CD1c-positive myeloid dendritic cell (primary cell): ENCODE results near the gene ARPC3.
"Not testable (repeated sequence)": the region's sequence is repeated elsewhere in the genome, so short reads cannot be mapped to it uniquely, and the experiment has no call there.

Experiments
- DNase-seq: peaks from one replicate; pipeline ENCODE4 v3.0.0-alpha.2; 2016; ENCODE audit errors: extremely low spot score

The ARPC3 gene

GRCh38 chr12:110449799-110450497, at the start of gene ARPC3:
Gene ARPC3, minus strand, starts transcription at chr12:110450337. Its CDS starts 77 bp downstream, at chr12:110450260.
- DNase-seq = peak; percentile 98

DNA sequence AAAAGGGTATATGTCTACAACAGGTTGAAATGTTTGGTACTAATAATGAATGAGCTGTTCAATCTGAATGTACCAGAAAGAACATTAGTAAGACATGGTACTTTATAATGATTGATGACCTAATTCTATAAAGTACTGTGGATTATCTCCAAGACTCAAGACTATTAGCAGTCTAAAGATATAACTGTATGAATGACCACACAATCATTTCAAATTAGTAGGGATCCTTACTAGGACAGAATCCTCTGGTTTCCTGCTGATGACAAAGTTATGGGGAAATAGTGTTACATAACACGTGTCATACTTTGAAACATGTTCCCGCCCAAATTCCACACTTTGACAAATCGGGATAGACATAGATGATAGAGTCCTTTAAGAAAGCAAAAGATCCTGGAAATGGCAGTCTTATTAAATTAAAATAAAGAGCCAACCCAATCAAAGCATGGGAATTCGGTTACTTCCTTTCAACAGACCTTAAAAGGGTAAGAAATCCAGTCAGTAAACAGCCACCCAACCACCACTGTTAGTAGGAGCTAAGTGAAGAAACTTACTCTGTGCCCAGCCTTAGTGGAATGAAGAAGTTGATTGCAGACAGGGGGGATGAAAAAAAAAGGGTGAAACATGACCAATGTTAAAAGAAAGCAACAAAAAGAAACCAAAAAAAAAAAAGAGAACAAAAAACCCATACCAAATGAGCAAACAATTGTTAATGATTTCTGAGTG, 49.0 kb upstream of the ARPC3 start:
- DNase-seq = peak; percentile 57

DNA sequence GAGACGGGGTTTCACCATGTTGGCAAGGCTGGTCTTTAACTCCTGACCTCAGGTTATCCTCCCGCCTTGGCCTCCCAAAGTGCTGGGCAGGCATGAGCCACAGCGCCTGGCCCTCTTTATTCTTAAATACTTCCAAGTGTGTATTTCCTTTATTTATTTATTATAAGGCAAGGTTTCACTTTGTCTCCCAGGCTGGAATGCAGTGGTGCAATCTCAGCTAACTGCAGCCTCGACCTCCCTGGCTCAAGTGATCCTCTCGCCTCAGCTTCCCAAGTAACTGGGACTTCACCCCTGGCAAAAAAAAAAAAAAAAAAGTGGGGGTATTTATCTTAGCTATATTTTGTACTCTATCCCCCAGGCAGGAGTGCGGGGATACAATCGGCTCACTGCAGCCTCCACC, 25.3 kb upstream of the ARPC3 start:
- DNase-seq = no peak

- DNase-seq = peak; percentile 99
These were observed 18.3 kb upstream of the ARPC3 start, which contains the start of the genes FAM216A and GPN3 for GRCh38 chr12:110468214-110469048. Gene FAM216A, plus strand, starts transcription at chr12:110468845. Its CDS starts 31 bp downstream, at chr12:110468876. Gene GPN3, minus strand, starts transcription at chr12:110468257. Its CDS starts 54 bp downstream, at chr12:110468203.

GRCh38 chr12:110467847-110468213, 17.7 kb upstream of the ARPC3 start:
- no peak for DNase-seq

- no peak for DNase-seq
These were observed 16.7 kb upstream of the ARPC3 start for GRCh38 chr12:110466791-110467190.

DNA sequence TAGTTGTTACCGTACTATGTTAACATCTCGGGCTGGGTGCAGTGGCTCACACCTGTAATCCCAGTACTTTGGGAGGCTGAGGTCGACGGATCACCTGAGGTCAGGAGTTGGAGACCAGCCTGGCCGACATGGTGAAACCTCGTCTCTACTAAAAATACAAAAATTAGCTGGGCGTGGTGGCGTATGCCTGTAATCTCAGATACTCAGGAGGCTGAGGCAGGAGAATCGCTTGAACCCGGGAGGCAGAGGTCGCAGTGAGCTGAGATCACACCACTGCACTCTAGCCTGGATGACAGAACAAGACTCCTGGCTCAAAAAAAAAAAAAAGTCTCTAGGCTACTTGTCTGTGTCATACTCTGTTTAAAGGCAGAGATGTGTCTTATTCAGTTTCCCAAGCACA, 15.6 kb upstream of the ARPC3 start:
- DNase-seq = not testable (repeated sequence)

- DNase-seq = no peak
These were observed 14.9 kb upstream of the ARPC3 start for GRCh38 chr12:110465024-110465423.

GRCh38 chr12:110461189-110461588, 11.1 kb upstream of the ARPC3 start:
- not testable (repeated sequence) for DNase-seq

DNA sequence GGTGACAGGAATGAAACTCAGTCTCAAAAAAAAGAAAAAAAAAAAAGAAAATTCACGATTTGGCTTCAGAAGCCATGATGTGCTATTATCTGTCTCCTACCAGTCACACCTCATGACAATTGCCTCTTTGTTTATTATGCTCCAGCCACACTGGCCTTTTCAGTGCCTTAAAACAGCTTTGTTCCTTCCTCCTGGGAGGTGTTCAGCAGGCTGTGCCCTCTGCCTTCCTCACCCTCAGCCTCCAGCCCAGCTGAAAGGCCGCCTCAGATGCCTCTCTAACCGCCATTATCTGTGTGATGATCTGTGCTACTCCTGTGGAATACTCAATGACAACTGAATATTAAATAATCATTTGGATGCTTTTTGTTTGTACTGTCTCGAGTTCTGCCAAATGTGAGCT, 8.6 kb upstream of the ARPC3 start:
- DNase-seq = no peak

DNA sequence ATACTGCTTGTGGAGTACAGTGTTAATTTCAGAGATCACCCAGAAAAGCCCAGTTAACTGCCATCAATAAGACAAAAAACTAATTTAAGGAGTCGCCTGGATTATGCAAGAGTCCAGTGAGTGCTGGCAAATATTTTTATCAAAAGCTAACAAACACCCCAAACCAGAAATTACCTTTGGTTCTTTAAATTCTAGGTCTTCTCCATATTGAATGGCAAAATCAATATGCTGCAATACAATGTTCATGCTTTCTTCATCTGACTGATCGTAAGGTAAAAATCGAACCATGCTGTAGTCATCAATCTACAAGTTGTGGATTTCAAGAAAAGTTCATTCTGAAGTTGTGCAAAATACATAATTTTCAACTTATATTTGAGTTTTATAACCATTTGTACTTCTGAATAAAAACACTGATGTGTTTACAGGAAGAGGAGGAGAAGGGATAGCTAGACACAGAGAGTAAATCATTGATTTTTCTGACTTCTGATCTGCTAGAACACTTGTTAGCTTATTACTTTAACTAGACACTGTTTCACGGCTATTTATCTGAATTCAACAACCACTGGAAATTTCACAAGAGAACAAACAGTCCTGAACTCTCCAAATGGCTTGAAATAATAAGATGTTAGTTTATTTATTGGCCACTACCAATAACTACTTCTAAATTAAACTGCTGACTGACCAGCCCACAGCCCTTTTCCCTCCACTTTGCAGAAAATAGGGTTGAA, 3.6 kb upstream of the ARPC3 start:
- DNase-seq = no peak

DNA sequence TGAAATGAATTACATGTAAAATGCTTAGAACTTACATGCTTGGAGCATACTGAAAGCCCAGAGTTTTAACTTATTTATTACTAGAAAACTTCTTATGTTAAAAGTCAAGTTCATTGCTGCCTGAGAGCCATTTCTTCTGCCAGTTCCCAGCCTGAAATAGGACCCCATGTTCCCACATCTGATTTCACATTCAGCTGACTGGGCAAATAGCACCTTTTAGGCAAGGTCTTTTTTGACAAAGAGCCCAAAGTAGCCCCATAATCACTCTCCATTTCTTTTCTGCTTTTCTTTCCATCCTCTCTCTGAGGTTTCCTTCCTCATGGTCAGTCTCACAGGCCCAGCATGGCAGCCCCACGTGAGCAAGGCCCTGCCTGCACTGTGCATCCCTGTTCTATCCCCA, 1.1 kb upstream of the ARPC3 start:
- no peak for DNase-seq

GRCh38 chr12:110444455-110444854, 5.7 kb downstream of the ARPC3 start:
- peak; percentile 5 for DNase-seq

GRCh38 chr12:110436231-110436630, 13.9 kb downstream of the ARPC3 start:
- no peak for DNase-seq

GRCh38 chr12:110431957-110432587, 18.1 kb downstream of the ARPC3 start:
- no peak for DNase-seq

- not testable (repeated sequence) for DNase-seq
These were observed 20.5 kb downstream of the ARPC3 start for GRCh38 chr12:110429676-110430075.

- no peak for DNase-seq
These were observed 23.7 kb downstream of the ARPC3 start for GRCh38 chr12:110426406-110426805.

DNA sequence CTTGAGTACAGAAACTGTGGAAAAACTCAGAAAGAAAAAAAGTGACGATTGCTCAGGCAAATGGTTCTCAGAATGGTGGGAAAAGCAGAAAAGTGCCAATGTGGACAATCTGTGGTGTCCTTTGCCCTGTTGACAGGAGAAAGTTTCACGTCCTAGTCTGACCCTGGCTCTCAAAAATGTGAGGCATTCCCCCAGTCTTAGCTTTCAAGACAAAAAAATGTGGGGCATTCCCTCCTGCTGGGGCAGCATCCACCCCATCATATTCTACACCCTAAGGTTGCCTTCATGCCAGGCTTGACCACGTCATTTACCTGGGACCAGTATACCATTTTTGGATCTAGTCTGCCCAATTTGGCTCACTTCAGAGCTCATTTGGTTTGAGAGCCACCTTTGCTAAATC, 25.9 kb downstream of the ARPC3 start:
- no peak for DNase-seq

- no peak for DNase-seq
These were observed 28.4 kb downstream of the ARPC3 start for GRCh38 chr12:110421701-110422100.

GRCh38 chr12:110421159-110421661, 28.9 kb downstream of the ARPC3 start:
- DNase-seq = no peak

GRCh38 chr12:110420644-110421043, 29.5 kb downstream of the ARPC3 start:
- not testable (repeated sequence) for DNase-seq
